GM12872 (cell line): ENCODE measurements around the gene LIMK1.

Source experiments
- CTCF ChIP-seq: IDR thresholded peaks from 3 replicates; pipeline ENCODE4 v1.5.1; 2011; ENCODE audit warnings: low read depth, mild to moderate bottlenecking, low read length, moderate library complexity; ENCODE audit not compliant: insufficient read depth

The LIMK1 gene

GRCh38 chr7:74066626-74067025 lies 17.0 kb upstream of the LIMK1 start:
- no peak for TF ChIP-seq CTCF

- no peak for TF ChIP-seq CTCF
Measured at GRCh38 chr7:74068378-74069085, 15.1 kb upstream of the LIMK1 start.

GRCh38 chr7:74069086-74069541 lies 14.5 kb upstream of the LIMK1 start:
- no peak for TF ChIP-seq CTCF

- TF ChIP-seq CTCF, result no peak
Measured at GRCh38 chr7:74069790-74070618, 13.6 kb upstream of the LIMK1 start.

GRCh38 chr7:74070619-74070921 lies 13.0 kb upstream of the LIMK1 start:
- TF ChIP-seq CTCF, result no peak

GRCh38 chr7:74071121-74071520 lies 12.5 kb upstream of the LIMK1 start:
- TF ChIP-seq CTCF, result no peak

- no peak for TF ChIP-seq CTCF
Measured at GRCh38 chr7:74074770-74075169, 8.8 kb upstream of the LIMK1 start.
